Stimulated activated CD8-positive, alpha-beta memory T cell treated with anti-CD3 and anti-CD28 coated beads, Interleukin-4, amount 100 ng/mL, for 1 hour (primary cell): ENCODE results near the gene COL5A1.

ENCODE experiments used
- DNase-seq, 2 donors: peaks; one replicate each; pipeline ENCODE4 v3.0.0-alpha.2; 2020; ENCODE audit warnings: low read depth in 2 of 2, low spot score in 1 of 2

COL5A1 gene

GRCh38 chr9:134760750-134761420 is 119.3 kb downstream of the COL5A1 start:
- DNase-seq = no peak

GRCh38 chr9:134764473-134765269 is 123.1 kb downstream of the COL5A1 start:
- no peak for DNase-seq

GRCh38 chr9:134765785-134766184 is 124.2 kb downstream of the COL5A1 start:
- no peak for DNase-seq

- DNase-seq = no peak
Observed at GRCh38 chr9:134766587-134766986, 125.0 kb downstream of the COL5A1 start.

- no peak for DNase-seq
Observed at GRCh38 chr9:134768332-134768708, 126.7 kb downstream of the COL5A1 start.

- DNase-seq = no peak
Observed at GRCh38 chr9:134768709-134769351, 127.2 kb downstream of the COL5A1 start.

- no peak for DNase-seq
Observed at GRCh38 chr9:134770972-134771971, 129.7 kb downstream of the COL5A1 start.

- DNase-seq = no peak
Observed at GRCh38 chr9:134772331-134772730, 130.7 kb downstream of the COL5A1 start.

GRCh38 chr9:134773842-134774241 is 132.2 kb downstream of the COL5A1 start:
- no peak for DNase-seq

GRCh38 chr9:134774410-134774809 is 132.8 kb downstream of the COL5A1 start:
- no peak for DNase-seq

- no peak for DNase-seq
Observed at GRCh38 chr9:134775081-134775951, 133.7 kb downstream of the COL5A1 start.

GRCh38 chr9:134776080-134776796 is 134.6 kb downstream of the COL5A1 start:
- no peak for DNase-seq

- DNase-seq = no peak
Observed at GRCh38 chr9:134777153-134777552, 135.6 kb downstream of the COL5A1 start.

GRCh38 chr9:134778156-134778555 is 136.6 kb downstream of the COL5A1 start:
- no peak for DNase-seq

GRCh38 chr9:134778841-134779411 is 137.3 kb downstream of the COL5A1 start:
- DNase-seq = no peak

- no peak for DNase-seq
Observed at GRCh38 chr9:134779640-134780039, 138.0 kb downstream of the COL5A1 start.

- DNase-seq = no peak
Observed at GRCh38 chr9:134781591-134782302, 140.1 kb downstream of the COL5A1 start.

- no peak for DNase-seq
Observed at GRCh38 chr9:134782921-134783698, 141.5 kb downstream of the COL5A1 start.
